Measurements from ENCODE around the gene RAB34. TPM values are rescaled to one million over a fixed set of nuclear protein-coding genes. Genes with fewer than 3 reads are reported as not detected.
"Not testable (repeated sequence)": the region's sequence is repeated elsewhere in the genome, so short reads cannot be mapped to it uniquely, and the experiment has no call there.

The RAB34 gene
- total RNA-seq, 1 experiment from 2014 or later: 1.2 TPM

DNA sequence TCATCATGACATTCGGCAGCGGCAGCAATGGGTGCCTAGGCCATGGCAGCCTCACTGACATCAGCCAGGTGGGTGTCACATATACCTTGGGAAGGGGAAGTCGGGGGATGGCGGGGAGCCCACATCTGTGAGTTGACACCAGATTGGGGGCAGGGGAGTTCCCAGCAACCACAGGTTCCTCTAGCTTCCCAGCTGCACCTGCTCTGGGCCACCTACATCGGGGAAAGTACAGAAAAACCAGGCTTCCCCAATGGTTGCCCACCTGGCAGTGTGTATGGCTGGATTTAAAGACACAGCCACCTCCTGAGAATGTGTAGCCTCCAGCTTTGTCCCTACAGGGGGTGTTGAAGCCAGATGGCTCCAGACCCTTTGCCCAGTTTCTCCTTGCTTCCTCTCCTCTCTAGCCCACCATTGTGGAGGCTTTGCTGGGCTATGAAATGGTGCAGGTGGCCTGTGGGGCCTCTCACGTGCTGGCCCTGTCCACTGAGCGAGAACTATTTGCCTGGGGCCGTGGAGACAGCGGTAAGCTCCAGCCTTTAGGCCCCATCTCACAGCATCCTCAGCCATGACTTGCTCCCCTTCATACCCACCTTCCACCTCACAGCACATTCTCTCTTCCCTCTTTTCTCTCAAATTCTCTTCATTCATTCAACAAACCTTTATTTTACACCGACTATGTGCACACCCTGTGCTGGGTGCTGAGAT is 21.2 kb upstream of the RAB34 start:
- H3K4me1 ChIP-seq: peaks cover 12% of the 10 kb centered on the region; the same call in 1 of the 2 replicates
- H3K4me1 Mint-ChIP-seq (ENCODE audit: low read depth, unreplicated experiment): no peaks in the 10 kb centered on the region
- DNase-seq: no peak
- ChIA-PET CTCF (interaction anchor here (0.9 kb wide), 1 partner anchor 12 kb away, joined by 6 read pairs; no protein-coding TSS in a partner anchor), POLR2A (no interaction called here)
- intact Hi-C loops (cut with micrococcal nuclease; ENCODE audit: unreplicated experiment): no loop called here
- no peak overlapping the region for H3K4me3 ChIP-seq (ENCODE audit: low read depth, low read length)
- TF ChIP-seq, protein P1, sequence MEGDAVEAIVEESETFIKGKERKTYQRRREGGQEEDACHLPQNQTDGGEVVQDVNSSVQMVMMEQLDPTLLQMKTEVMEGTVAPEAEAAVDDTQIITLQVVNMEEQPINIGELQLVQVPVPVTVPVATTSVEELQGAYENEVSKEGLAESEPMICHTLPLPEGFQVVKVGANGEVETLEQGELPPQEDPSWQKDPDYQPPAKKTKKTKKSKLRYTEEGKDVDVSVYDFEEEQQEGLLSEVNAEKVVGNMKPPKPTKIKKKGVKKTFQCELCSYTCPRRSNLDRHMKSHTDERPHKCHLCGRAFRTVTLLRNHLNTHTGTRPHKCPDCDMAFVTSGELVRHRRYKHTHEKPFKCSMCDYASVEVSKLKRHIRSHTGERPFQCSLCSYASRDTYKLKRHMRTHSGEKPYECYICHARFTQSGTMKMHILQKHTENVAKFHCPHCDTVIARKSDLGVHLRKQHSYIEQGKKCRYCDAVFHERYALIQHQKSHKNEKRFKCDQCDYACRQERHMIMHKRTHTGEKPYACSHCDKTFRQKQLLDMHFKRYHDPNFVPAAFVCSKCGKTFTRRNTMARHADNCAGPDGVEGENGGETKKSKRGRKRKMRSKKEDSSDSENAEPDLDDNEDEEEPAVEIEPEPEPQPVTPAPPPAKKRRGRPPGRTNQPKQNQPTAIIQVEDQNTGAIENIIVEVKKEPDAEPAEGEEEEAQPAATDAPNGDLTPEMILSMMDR (IDR thresholded peaks at IDR 0.05; ENCODE audit: insufficient read depth in 1 of 2, low read depth in 1 of 2, low read length in 1 of 2, severe bottlenecking in 1 of 2, unreplicated experiment in 1 of 2): no peak
- no peaks in the 10 kb centered on the region; the same call in 1 of the 2 replicates for H3K36me3 ChIP-seq (ENCODE audit: control insufficient read depth, insufficient read depth, low read length)
- no peaks in the 10 kb centered on the region for H3K27me3 ChIP-seq (replicated peaks; ENCODE audit: control insufficient read depth, insufficient read depth, low read length)
- H3K27me3 Mint-ChIP-seq (ENCODE audit: insufficient read depth, unreplicated experiment): no peaks in the 10 kb centered on the region
- no peak overlapping the region for H3K27ac Mint-ChIP-seq (ENCODE audit: unreplicated experiment)
- H3K9me3 Mint-ChIP-seq (ENCODE audit: unreplicated experiment): no peaks in the 10 kb centered on the region
- BruUV-seq (replicated peaks): no TSS peak
- no peak overlapping the region for H3K4me3 Mint-ChIP-seq (ENCODE audit: unreplicated experiment)
- H3K9me3 ChIP-seq: no peaks in the 10 kb centered on the region
- H3K36me3 Mint-ChIP-seq (ENCODE audit: insufficient read depth, unreplicated experiment): peaks cover 23% of the 10 kb centered on the region

DNA sequence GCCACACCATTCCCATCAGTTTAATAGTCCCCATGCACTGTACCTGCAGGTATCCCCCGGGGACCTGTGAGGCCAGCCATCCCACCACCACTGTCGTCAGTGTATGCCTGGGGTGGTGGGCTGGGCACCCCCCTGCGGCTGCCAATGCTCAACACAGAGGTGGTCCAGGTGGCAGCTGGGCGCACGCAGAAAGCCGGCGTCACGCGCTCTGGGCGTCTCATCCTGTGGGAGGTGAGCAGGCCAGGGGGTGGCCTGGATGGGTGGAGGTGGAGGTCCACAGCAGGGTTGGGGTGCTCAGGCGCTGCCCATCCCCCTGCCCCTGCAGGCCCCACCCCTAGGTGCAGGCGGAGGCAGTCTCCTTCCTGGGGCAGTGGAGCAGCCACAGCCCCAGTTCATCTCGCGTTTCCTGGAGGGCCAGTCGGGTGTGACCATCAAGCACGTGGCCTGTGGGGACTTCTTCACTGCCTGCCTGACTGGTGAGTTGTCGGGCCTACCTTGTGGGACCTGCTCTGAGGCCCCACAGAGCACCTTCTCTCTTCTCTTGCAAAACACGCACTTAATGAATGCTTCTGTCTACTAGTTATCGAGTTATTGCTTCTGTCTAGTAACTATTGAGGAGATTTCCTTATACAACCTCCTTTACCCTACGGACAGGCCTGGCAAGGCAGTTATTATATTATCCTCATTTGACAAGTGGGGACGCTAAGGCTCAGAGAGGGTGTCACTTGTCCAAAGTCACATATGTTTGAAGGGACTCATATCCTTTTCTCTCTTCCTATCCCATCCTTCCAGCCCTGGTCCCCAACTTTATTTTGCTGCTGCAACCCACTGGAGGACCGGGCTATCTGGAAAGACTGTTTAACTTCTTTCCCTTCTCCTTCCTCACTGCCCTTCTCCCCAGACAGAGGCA is 20.4 kb upstream of the RAB34 start:
- Mint-ChIP-seq H3K27me3 (ENCODE audit: insufficient read depth, unreplicated experiment) (no peaks in the 10 kb centered on the region), H3K4me1 (ENCODE audit: low read depth, unreplicated experiment) (no peaks in the 10 kb centered on the region), H3K27ac (ENCODE audit: unreplicated experiment) (no peak overlapping the region), H3K4me3 (ENCODE audit: unreplicated experiment) (no peak overlapping the region), H3K36me3 (ENCODE audit: insufficient read depth, unreplicated experiment) (peaks cover 20% of the 10 kb centered on the region), H3K9me3 (ENCODE audit: unreplicated experiment) (no peaks in the 10 kb centered on the region)
- H3K4me3 ChIP-seq (ENCODE audit: low read depth, low read length): no peak overlapping the region
- ChIA-PET POLR2A (no interaction called here), CTCF (interaction anchor here (0.9 kb wide), 1 partner anchor 11 kb away, joined by 6 read pairs; no protein-coding TSS in a partner anchor)
- TF ChIP-seq, protein P1 (IDR thresholded peaks at IDR 0.05; ENCODE audit: insufficient read depth in 1 of 2, low read depth in 1 of 2, low read length in 1 of 2, severe bottlenecking in 1 of 2, unreplicated experiment in 1 of 2): no peak
- H3K9me3 ChIP-seq: no peaks in the 10 kb centered on the region
- no peaks in the 10 kb centered on the region for H3K27me3 ChIP-seq (replicated peaks; ENCODE audit: control insufficient read depth, insufficient read depth, low read length)
- no TSS peak for BruUV-seq (replicated peaks)
- DNase-seq: no peak
- H3K36me3 ChIP-seq (ENCODE audit: control insufficient read depth, insufficient read depth, low read length): no peaks in the 10 kb centered on the region; the same call in 1 of the 2 replicates
- peaks cover 12% of the 10 kb centered on the region; the same call in 1 of the 2 replicates for H3K4me1 ChIP-seq
- intact Hi-C loops (cut with micrococcal nuclease; ENCODE audit: unreplicated experiment): no loop called here

DNA sequence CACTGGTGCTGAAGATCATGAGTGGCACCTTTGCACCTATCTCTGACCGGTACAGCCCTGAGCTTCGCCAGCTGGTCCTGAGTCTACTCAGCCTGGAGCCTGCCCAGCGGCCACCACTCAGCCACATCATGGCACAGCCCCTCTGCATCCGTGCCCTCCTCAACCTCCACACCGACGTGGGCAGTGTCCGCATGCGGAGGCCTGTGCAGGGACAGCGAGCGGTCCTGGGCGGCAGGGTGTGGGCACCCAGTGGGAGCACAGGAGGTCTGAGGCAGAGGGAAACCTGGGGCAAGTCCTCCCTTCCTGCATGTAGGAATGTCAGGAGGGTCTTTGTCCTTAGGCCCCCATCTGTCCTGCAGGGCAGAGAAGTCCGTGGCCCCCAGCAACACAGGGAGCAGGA is 19.6 kb upstream of the RAB34 start:
- H3K27me3 Mint-ChIP-seq (ENCODE audit: insufficient read depth, unreplicated experiment): no peaks in the 10 kb centered on the region
- H3K4me1 Mint-ChIP-seq (ENCODE audit: low read depth, unreplicated experiment): no peaks in the 10 kb centered on the region
- H3K4me3 Mint-ChIP-seq (ENCODE audit: unreplicated experiment): no peak overlapping the region
- Histone ChIP-seq H3K27me3 (replicated peaks; ENCODE audit: control insufficient read depth, insufficient read depth, low read length) (no peaks in the 10 kb centered on the region), H3K4me3 (ENCODE audit: low read depth, low read length) (no peak overlapping the region), H3K36me3 (ENCODE audit: control insufficient read depth, insufficient read depth, low read length) (no peaks in the 10 kb centered on the region; the same call in 1 of the 2 replicates), H3K9me3 (no peaks in the 10 kb centered on the region), H3K4me1 (peaks cover 6% of the 10 kb centered on the region; the same call in 1 of the 2 replicates)
- POLR2A ChIA-PET: no interaction called here
- BruUV-seq (replicated peaks): no TSS peak
- H3K36me3 Mint-ChIP-seq (ENCODE audit: insufficient read depth, unreplicated experiment): peaks cover 17% of the 10 kb centered on the region
- no peaks in the 10 kb centered on the region for H3K9me3 Mint-ChIP-seq (ENCODE audit: unreplicated experiment)
- no peak for DNase-seq
- intact Hi-C loops (cut with micrococcal nuclease; ENCODE audit: unreplicated experiment): no loop called here
- CTCF ChIA-PET: no interaction called here
- no peak overlapping the region for H3K27ac Mint-ChIP-seq (ENCODE audit: unreplicated experiment)
- TF ChIP-seq, protein P1 (IDR thresholded peaks at IDR 0.05; ENCODE audit: insufficient read depth in 1 of 2, low read depth in 1 of 2, low read length in 1 of 2, severe bottlenecking in 1 of 2, unreplicated experiment in 1 of 2): no peak

DNA sequence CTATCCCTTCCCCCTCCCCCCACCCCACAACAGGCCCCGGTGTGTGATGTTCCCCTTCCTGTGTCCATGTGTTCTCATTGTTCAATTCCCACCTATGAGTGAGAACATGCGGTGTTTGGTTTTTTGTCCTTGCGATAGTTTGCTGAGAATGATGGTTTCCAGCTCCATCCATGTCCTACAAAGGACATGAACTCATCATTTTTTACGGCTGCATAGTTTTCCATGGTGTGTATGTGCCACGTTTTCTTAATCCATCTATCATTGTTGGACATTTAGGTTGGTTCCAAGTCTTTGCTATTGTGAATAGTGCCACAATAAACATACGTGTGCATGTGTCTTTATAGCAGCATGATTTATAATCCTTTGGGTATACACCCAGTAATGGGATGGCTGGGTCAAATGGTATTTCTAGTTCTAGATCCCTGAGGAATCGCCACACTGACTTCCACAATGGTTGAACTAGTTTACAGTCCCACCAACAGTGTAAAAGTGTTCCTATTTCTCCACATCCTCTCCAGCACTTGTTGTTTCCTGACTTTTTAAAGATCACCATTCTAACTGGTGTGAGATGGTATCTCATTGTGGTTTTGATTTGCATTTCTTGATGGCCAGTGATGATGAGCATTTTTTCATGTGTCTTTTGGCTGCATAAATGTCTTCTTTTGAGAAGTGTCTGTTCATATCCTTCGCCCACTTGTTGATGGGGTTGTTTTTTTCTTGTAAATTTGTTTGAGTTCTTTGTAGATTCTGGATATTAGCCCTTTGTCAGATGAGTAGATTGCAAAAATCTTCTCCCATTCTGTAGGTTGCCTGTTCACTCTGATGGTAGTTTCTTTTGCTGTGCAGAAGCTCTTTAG is 18.5 kb upstream of the RAB34 start:
- H3K9me3 ChIP-seq; H3K4me1 Mint-ChIP-seq (ENCODE audit: low read depth, unreplicated experiment); H3K9me3 Mint-ChIP-seq (ENCODE audit: unreplicated experiment); DNase-seq; H3K36me3 Mint-ChIP-seq (ENCODE audit: insufficient read depth, unreplicated experiment); H3K27me3 ChIP-seq (replicated peaks; ENCODE audit: control insufficient read depth, insufficient read depth, low read length); H3K4me3 ChIP-seq (ENCODE audit: low read depth, low read length); H3K36me3 ChIP-seq (ENCODE audit: control insufficient read depth, insufficient read depth, low read length); H3K27me3 Mint-ChIP-seq (ENCODE audit: insufficient read depth, unreplicated experiment); H3K4me1 ChIP-seq; intact Hi-C loops (cut with micrococcal nuclease; ENCODE audit: unreplicated experiment); H3K27ac Mint-ChIP-seq (ENCODE audit: unreplicated experiment); H3K4me3 Mint-ChIP-seq (ENCODE audit: unreplicated experiment); BruUV-seq (replicated peaks): not testable (repeated sequence)
- POLR2A ChIA-PET: interaction anchor here (1.0 kb wide), 1 partner anchor 9 kb away, joined by 5 read pairs; no protein-coding TSS in a partner anchor
- CTCF ChIA-PET: interaction anchor here (0.9 to 1.2 kb wide), 2 partner anchors 9 to 14 kb away, joined by 3 to 6 read pairs; no protein-coding TSS in a partner anchor

Measured in Caco-2 (cell line).